HCT116 (cell line): ENCODE results near the gene YIF1B. TPM values are rescaled to one million over a fixed set of nuclear protein-coding genes. Genes with fewer than 3 reads are reported as not detected.

Source experiments
- ATAC-seq: fragments of 200-7000 bp; cut with Tn5 transposase; 2 replicates; pipeline ENCODE4 v1.9.1; 2020; ENCODE audit warnings: mild to moderate bottlenecking, moderate library complexity
- BruUV-seq: library from RNA; stranded (reverse); fragments of 400-500 nt; replicated peaks from 2 replicates; lab custom pipeline; 2021; lab: Mats Ljungman, UMichigan
- CTCF ChIA-PET: fragments of 300-600 bp; sonication (Branson Sonifier 250); formaldehyde crosslinking; loops from one replicate; lab custom pipeline; 2021; ENCODE audit warnings: antibody characterized with exemption; lab: Charles Lee
- POLR2A ChIA-PET: fragments of 300-600, 350-600 bp; sonication (Branson Sonifier 250); formaldehyde crosslinking; loops from one replicate; lab custom pipeline; 2021; ENCODE audit warnings: antibody characterized with exemption; lab: Charles Lee
- RAD21 ChIA-PET, 2 experiments: fragments of 300-600 bp; sonication (Branson Sonifier 250); formaldehyde crosslinking; loops; one replicate each; lab custom pipeline; 2023; ENCODE audit warnings: low total read pairs in 2 of 2; ENCODE audit not compliant: uncharacterized antibody in 2 of 2, unreplicated experiment in 2 of 2, low non-redundant PET in 1 of 2; lab: Charles Lee
- DNase-seq: peaks from one replicate; pipeline ENCODE4 v3.0.0-alpha.2; 2010; ENCODE audit warnings: low read depth, low spot score
- H2AFZ ChIP-seq: fragments of 200-600 bp; shearing (Covaris generic), sonication (generic); 2 replicates; pipeline ENCODE4 v1.6.1; 2017; ENCODE audit warnings: low read depth, mixed run types, mixed read lengths, antibody characterized with exemption, low read length; ENCODE audit not compliant: poor library complexity, severe bottlenecking
- H3K27ac ChIP-seq: 2 replicates; pipeline ENCODE4 v1.5.1; 2012; ENCODE audit warnings: low read depth, low read length
- H3K27me3 ChIP-seq: fragments of 200-600 bp; sonication (generic); 2 replicates; pipeline ENCODE4 v1.6.1; 2016; ENCODE audit warnings: mixed run types, low read length, mixed read lengths; ENCODE audit not compliant: insufficient read depth
- H3K36me3 ChIP-seq, 2 experiments: fragments of 200-500 bp in 1 of 2; fragments of 200-600 bp in 1 of 2; sonication (Bioruptor generic) in 1 of 2; sonication (generic) in 1 of 2; 2 replicates each; pipeline versions ENCODE4 v1.5.1 to v1.6.1; 2014 to 2016; ENCODE audit warnings: low read length in 2 of 2, inconsistent platforms in 1 of 2, mixed read lengths in 1 of 2, mixed run types in 1 of 2; ENCODE audit not compliant: insufficient read depth in 2 of 2, control insufficient read depth in 1 of 2
- H3K4me1 ChIP-seq, 2 experiments: fragments of 200-600 bp in 1 of 2; sonication (generic) in 1 of 2; 2 replicates each; pipeline versions ENCODE4 v1.5.1 to v1.6.1; 2012 to 2017; ENCODE audit warnings: low read length in 2 of 2, inconsistent platforms in 1 of 2, mild to moderate bottlenecking in 1 of 2, mixed read lengths in 1 of 2, mixed run types in 1 of 2, moderate library complexity in 1 of 2; ENCODE audit not compliant: insufficient read depth in 2 of 2, control insufficient read depth in 1 of 2
- H3K4me2 ChIP-seq: fragments of 200-600 bp; sonication (generic); 2 replicates; pipeline ENCODE4 v1.6.1; 2017; ENCODE audit warnings: mixed run types, low read length, mixed read lengths
- H3K4me3 ChIP-seq, 2 experiments: fragments of 200-600 bp in 1 of 2; sonication (generic) in 1 of 2; replicated peaks in 1 of 2; 2 replicates each; pipeline ENCODE4 v1.5.1; 2011 to 2016; ENCODE audit warnings: low read length in 2 of 2, control low read depth in 1 of 2, low read depth in 1 of 2, mild to moderate bottlenecking in 1 of 2, mixed read lengths in 1 of 2, mixed run types in 1 of 2
- H3K79me2 ChIP-seq: fragments of 200-600 bp; sonication (generic); 2 replicates; pipeline ENCODE4 v1.6.1; 2017; ENCODE audit warnings: mild to moderate bottlenecking, mixed run types, low read length, moderate library complexity, mixed read lengths; ENCODE audit not compliant: insufficient read depth
- H3K9ac ChIP-seq: fragments of 200-600 bp; sonication (generic); 2 replicates; pipeline ENCODE4 v1.6.1; 2016; ENCODE audit warnings: low read length, mixed read lengths
- H3K9me2 ChIP-seq: fragments of 200-600 bp; sonication (generic), shearing (Covaris generic); 2 replicates; pipeline ENCODE4 v1.6.1; 2017; ENCODE audit warnings: mixed run types, mild to moderate bottlenecking, moderate library complexity; ENCODE audit not compliant: insufficient read depth
- H3K9me3 ChIP-seq, 2 experiments: fragments of 200-500 bp in 1 of 2; fragments of 200-600 bp in 1 of 2; sonication (Bioruptor generic) in 1 of 2; sonication (generic) in 1 of 2; 2 replicates each; pipeline ENCODE4 v1.6.1; 2014 to 2017; ENCODE audit warnings: low read length in 2 of 2, mixed read lengths in 2 of 2, inconsistent platforms in 1 of 2, low read depth in 1 of 2, mild to moderate bottlenecking in 1 of 2, mixed run types in 1 of 2, moderate library complexity in 1 of 2; ENCODE audit not compliant: control insufficient read depth in 1 of 2, insufficient read depth in 1 of 2
- H4K20me1 ChIP-seq: fragments of 200-600 bp; sonication (generic), shearing (Covaris generic); 2 replicates; pipeline ENCODE4 v1.6.1; 2017; ENCODE audit warnings: mixed run types, mild to moderate bottlenecking, moderate library complexity; ENCODE audit not compliant: insufficient read depth
- ELF1 ChIP-seq: IDR thresholded peaks from 2 replicates; pipeline ENCODE4 v1.6.1; 2012; ENCODE audit warnings: low read depth, borderline replicate concordance
- EZH2 ChIP-seq: fragments of 200-600 bp; sonication (generic); IDR thresholded peaks from 2 replicates; pipeline ENCODE4 v1.6.1; 2017; ENCODE audit warnings: antibody characterized with exemption, mixed run types
- EZH2phosphoT487 ChIP-seq: fragments of 200-600 bp; IDR thresholded peaks from 2 replicates; pipeline ENCODE4 v1.6.1; 2018; ENCODE audit warnings: antibody characterized with exemption, borderline replicate concordance
- FOSL1 ChIP-seq: IDR thresholded peaks from 2 replicates; pipeline ENCODE4 v1.6.1; 2012; ENCODE audit warnings: low read depth
- RAD21 ChIP-seq: IDR thresholded peaks from 2 replicates; pipeline ENCODE4 v1.6.1; 2012; ENCODE audit warnings: low read depth, mild to moderate bottlenecking
- SP1 ChIP-seq: IDR thresholded peaks from 2 replicates; pipeline ENCODE4 v1.6.1; 2012; ENCODE audit warnings: low read depth
- YY1 ChIP-seq: IDR thresholded peaks from 2 replicates; pipeline ENCODE4 v1.6.1; 2011; ENCODE audit warnings: low read length, low read depth, moderate library complexity, mild to moderate bottlenecking; ENCODE audit not compliant: insufficient replicate concordance; ENCODE audit errors: extremely low read depth
- ZNF274 ChIP-seq: fragments of 200-500 bp; sonication (Bioruptor generic); IDR thresholded peaks from 2 replicates; pipeline ENCODE4 v1.6.1; 2014; ENCODE audit warnings: mild to moderate bottlenecking, low read depth, low read length, inconsistent platforms
- intact Hi-C: fragments of 100-400 bp; cut with micrococcal nuclease; formaldehyde crosslinking; loops from 2 replicates; pipeline ENCODE4 v1.10.0; 2022
- total RNA-seq: library from RNA; stranded (reverse); gene quantifications from one replicate; pipeline ENCODE4 v1.2.1, GENCODE V29; 2021; ENCODE audit not compliant: unreplicated experiment
- TF ChIP-seq, protein P1 (sequence below): IDR thresholded peaks from 2 replicates; pipeline ENCODE4 v1.6.1; 2011; ENCODE audit warnings: mild to moderate bottlenecking, low read length, moderate library complexity; ENCODE audit not compliant: insufficient replicate concordance; ENCODE audit errors: extremely low read depth
- TF ChIP-seq, protein P2 (sequence below): IDR thresholded peaks from 2 replicates; pipeline ENCODE4 v1.6.1; 2012
- TF ChIP-seq, protein P3 (sequence below), 3 experiments: fragments of 200-600 bp in 1 of 3; sonication (generic) in 1 of 3; IDR thresholded peaks in 2 of 3; conservative IDR thresholded peaks in 1 of 3; 2 replicates each; pipeline ENCODE4 v1.5.1; 2012 to 2017; ENCODE audit warnings: low read depth in 2 of 3, low read length in 2 of 3, antibody characterized with exemption in 1 of 3, borderline replicate concordance in 1 of 3, control low read depth in 1 of 3, mild to moderate bottlenecking in 1 of 3, mixed read lengths in 1 of 3, mixed run types in 1 of 3, moderate library complexity in 1 of 3; ENCODE audit not compliant: insufficient read depth in 1 of 3
- TF ChIP-seq, protein P4 (sequence below): IDR thresholded peaks from 2 replicates; pipeline ENCODE4 v1.6.1; 2012

Gene YIF1B
- total RNA-seq, 1 experiment from 2014 or later: 67.5 TPM

DNA sequence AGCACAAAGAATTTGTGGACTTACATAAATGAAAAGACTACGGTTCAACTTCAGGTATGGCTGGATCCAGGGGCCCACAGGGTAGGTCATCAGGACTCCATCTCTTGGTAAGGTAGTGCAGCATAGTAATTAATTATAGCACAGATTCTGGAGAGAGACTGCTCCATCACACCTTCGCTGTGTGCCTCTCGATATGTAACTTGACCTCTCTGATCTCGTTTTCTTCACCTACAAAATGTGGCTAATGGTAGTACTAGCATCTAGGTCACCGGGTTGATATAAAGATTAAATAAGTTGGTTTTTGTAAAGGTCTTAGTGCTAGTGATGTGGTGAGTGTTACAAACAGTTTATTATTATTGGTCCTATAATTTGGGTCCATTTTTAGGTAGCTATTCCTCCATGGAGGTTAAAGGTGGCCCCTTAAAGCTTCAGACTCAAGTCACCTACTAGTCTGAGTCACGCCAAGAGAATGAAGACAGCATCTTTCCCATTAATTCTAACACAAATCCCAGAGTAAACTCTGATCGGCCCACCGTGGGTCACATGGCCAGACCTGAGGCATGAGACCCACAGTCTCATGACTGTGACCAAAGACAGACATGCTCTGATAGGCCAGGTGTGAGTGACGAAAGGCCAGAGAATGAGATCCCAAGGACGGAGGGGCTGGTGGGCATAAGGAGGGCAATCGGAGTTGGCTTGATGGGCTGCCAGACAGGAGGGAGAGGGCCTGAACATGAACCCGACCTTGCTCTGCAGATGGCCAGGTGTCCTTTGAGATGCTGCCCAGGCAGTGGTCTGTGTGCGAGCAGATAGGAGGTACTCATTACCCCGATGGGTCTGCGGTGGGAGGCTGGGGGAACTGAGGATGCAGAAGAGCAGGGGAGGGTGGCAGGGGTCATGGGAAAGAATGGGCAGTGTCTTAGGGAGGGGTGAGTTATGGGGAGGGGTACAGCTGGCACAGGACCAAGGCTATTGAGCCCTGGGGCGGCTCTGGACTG lies 40.3 kb upstream of the YIF1B start:
- H3K36me3 ChIP-seq: no peaks in the 10 kb centered on the region
- no TSS peak for BruUV-seq
- intact Hi-C loops: no loop called here
- peaks cover 0 to under 1% of the 10 kb centered on the region in 2 experiments; a peak in 1 of 4 replicates for H3K4me1 ChIP-seq
- no peak for DNase-seq
- no peak overlapping the region for H3K4me2 ChIP-seq
- no peak overlapping the region for H2AFZ ChIP-seq
- RAD21 ChIA-PET: no interaction called here
- no peaks in the 10 kb centered on the region for H3K79me2 ChIP-seq
- TF ChIP-seq, protein P1, sequence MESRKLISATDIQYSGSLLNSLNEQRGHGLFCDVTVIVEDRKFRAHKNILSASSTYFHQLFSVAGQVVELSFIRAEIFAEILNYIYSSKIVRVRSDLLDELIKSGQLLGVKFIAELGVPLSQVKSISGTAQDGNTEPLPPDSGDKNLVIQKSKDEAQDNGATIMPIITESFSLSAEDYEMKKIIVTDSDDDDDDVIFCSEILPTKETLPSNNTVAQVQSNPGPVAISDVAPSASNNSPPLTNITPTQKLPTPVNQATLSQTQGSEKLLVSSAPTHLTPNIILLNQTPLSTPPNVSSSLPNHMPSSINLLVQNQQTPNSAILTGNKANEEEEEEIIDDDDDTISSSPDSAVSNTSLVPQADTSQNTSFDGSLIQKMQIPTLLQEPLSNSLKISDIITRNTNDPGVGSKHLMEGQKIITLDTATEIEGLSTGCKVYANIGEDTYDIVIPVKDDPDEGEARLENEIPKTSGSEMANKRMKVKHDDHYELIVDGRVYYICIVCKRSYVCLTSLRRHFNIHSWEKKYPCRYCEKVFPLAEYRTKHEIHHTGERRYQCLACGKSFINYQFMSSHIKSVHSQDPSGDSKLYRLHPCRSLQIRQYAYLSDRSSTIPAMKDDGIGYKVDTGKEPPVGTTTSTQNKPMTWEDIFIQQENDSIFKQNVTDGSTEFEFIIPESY: no peak
- TF ChIP-seq EZH2: no peak
- TF ChIP-seq, protein P2, sequence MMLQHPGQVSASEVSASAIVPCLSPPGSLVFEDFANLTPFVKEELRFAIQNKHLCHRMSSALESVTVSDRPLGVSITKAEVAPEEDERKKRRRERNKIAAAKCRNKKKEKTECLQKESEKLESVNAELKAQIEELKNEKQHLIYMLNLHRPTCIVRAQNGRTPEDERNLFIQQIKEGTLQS: no peak
- TF ChIP-seq, all 23 proteins: peak for 0
- ChIA-PET CTCF (no interaction called here), POLR2A (no interaction called here)
- no peak for ATAC-seq
- Histone ChIP-seq H4K20me1 (no peaks in the 10 kb centered on the region), H3K9me3 (no peaks in the 10 kb centered on the region), H3K4me3 (no peak overlapping the region), H3K27me3 (peaks cover 11% of the 10 kb centered on the region; the same call in 1 of the 2 replicates), H3K27ac (no peak overlapping the region), H3K9ac (no peak overlapping the region), H3K9me2 (no peaks in the 10 kb centered on the region)

DNA sequence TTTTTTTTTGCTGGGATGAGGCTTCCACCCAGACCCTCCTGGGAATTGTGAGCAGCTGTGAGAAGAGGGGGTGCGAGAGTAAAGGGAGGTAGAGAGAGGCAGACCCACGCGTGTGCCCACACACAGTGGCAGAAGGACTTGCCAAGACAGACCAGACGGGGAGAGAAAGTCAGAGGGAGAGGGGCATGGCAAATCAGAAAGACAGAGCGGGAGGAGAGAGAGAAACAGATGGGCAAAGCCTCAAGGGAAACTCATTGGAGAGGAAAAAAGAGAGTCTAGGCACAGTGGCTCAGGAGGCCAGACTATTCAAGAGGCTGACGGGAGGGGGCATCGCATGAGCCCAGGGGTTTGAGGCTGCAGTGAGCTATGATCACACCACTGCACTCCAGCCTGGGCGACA lies 36.9 kb upstream of the YIF1B start:
- CTCF ChIA-PET: interaction anchor here (1.1 kb wide), 1 partner anchor 21 kb away, joined by 3 read pairs; the partner anchor contains the start of gene PSMD8
- TF ChIP-seq ZNF274: no peak
- TF ChIP-seq EZH2phosphoT487: no peak
- TF ChIP-seq SP1: no peak
- no peak for TF ChIP-seq FOSL1
- TF ChIP-seq, protein P3, sequence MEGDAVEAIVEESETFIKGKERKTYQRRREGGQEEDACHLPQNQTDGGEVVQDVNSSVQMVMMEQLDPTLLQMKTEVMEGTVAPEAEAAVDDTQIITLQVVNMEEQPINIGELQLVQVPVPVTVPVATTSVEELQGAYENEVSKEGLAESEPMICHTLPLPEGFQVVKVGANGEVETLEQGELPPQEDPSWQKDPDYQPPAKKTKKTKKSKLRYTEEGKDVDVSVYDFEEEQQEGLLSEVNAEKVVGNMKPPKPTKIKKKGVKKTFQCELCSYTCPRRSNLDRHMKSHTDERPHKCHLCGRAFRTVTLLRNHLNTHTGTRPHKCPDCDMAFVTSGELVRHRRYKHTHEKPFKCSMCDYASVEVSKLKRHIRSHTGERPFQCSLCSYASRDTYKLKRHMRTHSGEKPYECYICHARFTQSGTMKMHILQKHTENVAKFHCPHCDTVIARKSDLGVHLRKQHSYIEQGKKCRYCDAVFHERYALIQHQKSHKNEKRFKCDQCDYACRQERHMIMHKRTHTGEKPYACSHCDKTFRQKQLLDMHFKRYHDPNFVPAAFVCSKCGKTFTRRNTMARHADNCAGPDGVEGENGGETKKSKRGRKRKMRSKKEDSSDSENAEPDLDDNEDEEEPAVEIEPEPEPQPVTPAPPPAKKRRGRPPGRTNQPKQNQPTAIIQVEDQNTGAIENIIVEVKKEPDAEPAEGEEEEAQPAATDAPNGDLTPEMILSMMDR (IDR thresholded peaks at IDR 0.05 in 2 of 3, conservative IDR thresholded peaks at IDR 0.05 in 1 of 3; ENCODE audit: borderline replicate concordance in 1 of 3, insufficient read depth in 1 of 3, low read depth in 2 of 3, low read length in 2 of 3): no peak
- no peak for TF ChIP-seq YY1
- TF ChIP-seq EZH2: no peak
- no peak for TF ChIP-seq RAD21
- TF ChIP-seq, protein P2: no peak
- TF ChIP-seq ELF1: no peak
- TF ChIP-seq, protein P4, sequence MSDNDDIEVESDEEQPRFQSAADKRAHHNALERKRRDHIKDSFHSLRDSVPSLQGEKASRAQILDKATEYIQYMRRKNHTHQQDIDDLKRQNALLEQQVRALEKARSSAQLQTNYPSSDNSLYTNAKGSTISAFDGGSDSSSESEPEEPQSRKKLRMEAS: no peak

More for the DNA sequence above, 36.9 kb upstream of the YIF1B start:
- BruUV-seq: no TSS peak
- H3K79me2 ChIP-seq: no peaks in the 10 kb centered on the region
- no peak for ATAC-seq
- H3K4me2 ChIP-seq: no peak overlapping the region
- no peaks in the 10 kb centered on the region for H3K27me3 ChIP-seq
- no peaks in the 10 kb centered on the region for H4K20me1 ChIP-seq
- no peak overlapping the region for H3K27ac ChIP-seq
- no peaks in the 10 kb centered on the region for H3K9me3 ChIP-seq
- H3K36me3 ChIP-seq: no peaks in the 10 kb centered on the region
- intact Hi-C loops: no loop called here
- no peak overlapping the region for H2AFZ ChIP-seq
- DNase-seq: no peak
- H3K4me1 ChIP-seq: no peaks in the 10 kb centered on the region
- RAD21 ChIA-PET: no interaction called here
- H3K4me3 ChIP-seq: no peak overlapping the region
- no peaks in the 10 kb centered on the region for H3K9me2 ChIP-seq
- no peak overlapping the region for H3K9ac ChIP-seq
- POLR2A ChIA-PET: interaction anchor here (0.7 kb wide), 1 partner anchor 982 kb away, joined by 3 read pairs; no protein-coding TSS in a partner anchor
